Activated naive CD8-positive, alpha-beta T cell treated with anti-CD3 and anti-CD28 coated beads, Interleukin-2, amount 10 ng/mL, durations not matched to agents 7 days and 5 days (primary cell): Measurements from ENCODE around the gene NMNAT2. TPM values are rescaled to one million over a fixed set of nuclear protein-coding genes. Genes with fewer than 3 reads are reported as not detected.

Experiments
- ATAC-seq: fragments of 150-1000 bp; cut with Tn5 transposase; one replicate; pipeline ENCODE4 v1.10.0; 2021; ENCODE audit warnings: low read depth, moderate library complexity
- POLR2A ChIA-PET: fragments of 350-600 bp; sonication (Branson Sonifier 250); formaldehyde crosslinking; loops from one replicate; lab custom pipeline; 2021; ENCODE audit warnings: antibody characterized with exemption; lab: Charles Lee
- DNase-seq: peaks from one replicate; pipeline ENCODE4 v3.0.0; 2021
- H3K27ac Mint-ChIP-seq: one replicate; pipeline ENCODE4 v1.8.0; 2022; ENCODE audit warnings: mild to moderate bottlenecking, mixed read lengths
- H3K27me3 Mint-ChIP-seq: one replicate; pipeline ENCODE4 v1.8.0; 2022; ENCODE audit warnings: mild to moderate bottlenecking, moderate library complexity, mixed read lengths
- H3K36me3 Mint-ChIP-seq: one replicate; pipeline ENCODE4 v1.8.0; 2021; ENCODE audit warnings: mild to moderate bottlenecking, mixed read lengths
- H3K4me1 Mint-ChIP-seq: one replicate; pipeline ENCODE4 v1.8.0; 2021; ENCODE audit warnings: mixed read lengths
- H3K4me3 Mint-ChIP-seq: one replicate; pipeline ENCODE4 v1.8.0; 2022; ENCODE audit warnings: mild to moderate bottlenecking, moderate library complexity, mixed read lengths
- H3K9me3 Mint-ChIP-seq: one replicate; pipeline ENCODE4 v1.8.0; 2021; ENCODE audit warnings: mixed read lengths
- total RNA-seq, 2 experiments: library from RNA; stranded (reverse); gene quantifications; one replicate each; pipeline ENCODE4 v1.2.3, GENCODE V29; 2021

NMNAT2 gene
- total RNA-seq, 2 experiments from 2014 or later: not detected

- no peaks in the 10 kb centered on the region for H3K9me3 Mint-ChIP-seq
- H3K4me3 Mint-ChIP-seq: no peak overlapping the region
- H3K27me3 Mint-ChIP-seq: no peaks in the 10 kb centered on the region
- no peak for DNase-seq
- no peaks in the 10 kb centered on the region for H3K4me1 Mint-ChIP-seq
- H3K36me3 Mint-ChIP-seq: no peaks in the 10 kb centered on the region
- ATAC-seq: no peak
- no peak overlapping the region for H3K27ac Mint-ChIP-seq
- POLR2A ChIA-PET: no interaction called here
Measured at GRCh38 chr1:183308719-183309118, 109.5 kb downstream of the NMNAT2 start.

- H3K9me3 Mint-ChIP-seq: no peaks in the 10 kb centered on the region
- peaks cover 3% of the 10 kb centered on the region for H3K27me3 Mint-ChIP-seq
- H3K27ac Mint-ChIP-seq: no peak overlapping the region
- H3K36me3 Mint-ChIP-seq: no peaks in the 10 kb centered on the region
- POLR2A ChIA-PET: interaction anchor here (0.5 kb wide), 1 partner anchor 529 kb away, joined by 3 read pairs; no protein-coding TSS in a partner anchor
- ATAC-seq (no peak), DNase-seq (no peak)
- no peak overlapping the region for H3K4me3 Mint-ChIP-seq
- H3K4me1 Mint-ChIP-seq: no peaks in the 10 kb centered on the region
Measured at GRCh38 chr1:183306317-183307042, 111.7 kb downstream of the NMNAT2 start.

DNA sequence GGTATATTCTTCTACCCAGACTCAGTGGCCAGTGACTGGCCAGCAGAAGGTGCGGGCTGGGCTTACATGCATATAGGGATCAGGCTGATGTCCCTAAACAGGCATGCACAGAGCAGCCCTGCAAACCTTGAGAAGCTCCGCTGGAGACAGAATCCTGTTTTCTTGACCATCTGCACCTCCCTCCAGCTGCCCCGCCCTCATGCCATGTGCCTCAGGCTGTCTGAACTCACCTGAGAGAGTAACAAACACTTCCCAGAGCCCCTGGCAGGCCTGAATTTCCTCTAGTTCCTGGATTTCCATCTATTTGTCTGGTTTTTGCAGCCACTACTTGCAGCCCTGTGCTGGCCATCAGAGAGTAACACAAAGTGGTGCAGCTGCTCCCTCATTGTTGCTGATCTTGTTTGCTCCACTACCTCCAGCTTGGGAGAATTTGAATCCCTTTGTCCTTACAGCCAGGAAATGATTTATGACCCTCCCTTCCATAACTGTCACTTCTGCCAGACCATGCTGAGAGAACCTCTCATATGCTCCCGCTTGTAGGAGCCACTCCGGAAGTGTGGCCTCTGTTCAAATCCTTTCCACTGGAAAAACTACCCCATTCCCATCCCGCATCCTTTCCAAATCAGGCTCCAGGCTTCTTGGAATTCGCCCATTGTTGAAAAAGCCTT, 113.6 kb downstream of the NMNAT2 start:
- no peak overlapping the region for H3K27ac Mint-ChIP-seq
- no peak for DNase-seq
- POLR2A ChIA-PET: no interaction called here
- no peaks in the 10 kb centered on the region for H3K9me3 Mint-ChIP-seq
- ATAC-seq: no peak
- H3K36me3 Mint-ChIP-seq: no peaks in the 10 kb centered on the region
- H3K27me3 Mint-ChIP-seq: peaks cover 6% of the 10 kb centered on the region
- no peak overlapping the region for H3K4me3 Mint-ChIP-seq
- H3K4me1 Mint-ChIP-seq: no peaks in the 10 kb centered on the region

DNA sequence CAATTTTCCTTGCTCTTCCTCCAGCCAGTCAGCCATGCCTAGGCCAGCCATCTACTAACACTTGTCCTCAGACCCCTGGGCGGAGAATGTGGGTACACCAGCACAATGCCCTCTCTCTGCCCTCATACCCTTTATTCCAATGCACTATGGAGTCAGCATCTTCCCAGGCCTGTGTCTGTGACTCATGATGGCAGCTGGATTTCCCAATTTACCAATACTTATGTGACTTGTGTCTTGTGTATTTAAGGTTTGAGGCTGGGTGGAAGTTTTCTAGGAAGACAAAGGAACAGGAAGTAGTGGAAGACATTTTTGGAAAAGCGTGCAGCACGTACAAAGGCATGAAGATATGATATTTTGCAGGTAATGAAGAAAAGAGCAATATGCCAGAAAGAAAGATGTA, 114.3 kb downstream of the NMNAT2 start:
- POLR2A ChIA-PET: no interaction called here
- Mint-ChIP-seq H3K4me1 (no peaks in the 10 kb centered on the region), H3K9me3 (no peaks in the 10 kb centered on the region), H3K27ac (no peak overlapping the region), H3K36me3 (no peaks in the 10 kb centered on the region), H3K27me3 (peaks cover 6% of the 10 kb centered on the region), H3K4me3 (no peak overlapping the region)
- DNase-seq (no peak), ATAC-seq (no peak)

DNA sequence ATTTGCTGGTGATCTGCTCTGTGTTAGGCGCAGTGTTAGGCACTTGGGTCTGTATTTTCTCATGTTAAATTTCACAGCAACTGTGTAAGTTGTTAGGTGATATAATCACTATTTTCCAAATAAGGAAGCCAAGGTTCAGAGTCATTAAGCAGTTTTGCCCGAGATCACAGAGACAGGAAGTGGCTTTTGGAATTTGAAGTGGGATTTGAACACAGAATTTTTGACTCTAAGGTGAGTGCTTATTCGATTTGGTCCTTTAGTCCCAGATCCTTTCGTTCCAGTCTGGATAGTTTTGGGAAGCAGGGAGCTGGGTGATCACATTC, 114.9 kb downstream of the NMNAT2 start:
- H3K27ac Mint-ChIP-seq: no peak overlapping the region
- DNase-seq (no peak), ATAC-seq (no peak)
- H3K9me3 Mint-ChIP-seq: no peaks in the 10 kb centered on the region
- H3K36me3 Mint-ChIP-seq: no peaks in the 10 kb centered on the region
- no peaks in the 10 kb centered on the region for H3K4me1 Mint-ChIP-seq
- no peak overlapping the region for H3K4me3 Mint-ChIP-seq
- POLR2A ChIA-PET: no interaction called here
- H3K27me3 Mint-ChIP-seq: peaks cover 6% of the 10 kb centered on the region

- ATAC-seq: no peak
- DNase-seq: no peak
- H3K9me3 Mint-ChIP-seq: no peaks in the 10 kb centered on the region
- POLR2A ChIA-PET: no interaction called here
- no peaks in the 10 kb centered on the region for H3K4me1 Mint-ChIP-seq
- H3K36me3 Mint-ChIP-seq: no peaks in the 10 kb centered on the region
- peaks cover 6% of the 10 kb centered on the region for H3K27me3 Mint-ChIP-seq
- no peak overlapping the region for H3K27ac Mint-ChIP-seq
- no peak overlapping the region for H3K4me3 Mint-ChIP-seq
Measured at GRCh38 chr1:183302452-183303322, 115.5 kb downstream of the NMNAT2 start.

DNA sequence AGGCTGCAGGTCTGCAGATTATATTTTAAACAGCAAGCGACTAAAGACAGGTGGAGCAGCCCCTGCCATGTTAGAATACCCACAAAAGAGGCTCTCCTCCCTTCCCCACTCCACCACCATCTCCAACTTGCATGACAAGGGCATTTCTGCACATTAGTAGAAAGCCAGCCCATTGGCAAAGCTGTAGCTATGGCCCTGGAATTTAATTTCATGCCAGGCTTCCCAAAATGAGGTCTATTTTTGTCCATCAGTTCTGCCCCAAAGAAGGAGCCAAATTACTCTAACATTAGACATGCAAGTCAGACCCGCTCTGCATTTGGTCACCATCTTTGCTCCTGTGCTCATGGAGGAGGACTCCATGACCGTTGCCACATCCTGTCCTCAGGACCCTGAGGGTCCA, 116.9 kb downstream of the NMNAT2 start:
- no peak overlapping the region for H3K27ac Mint-ChIP-seq
- ATAC-seq: no peak
- POLR2A ChIA-PET: no interaction called here
- H3K9me3 Mint-ChIP-seq: no peaks in the 10 kb centered on the region
- no peak overlapping the region for H3K4me3 Mint-ChIP-seq
- no peak for DNase-seq
- H3K27me3 Mint-ChIP-seq: peaks cover 6% of the 10 kb centered on the region
- H3K36me3 Mint-ChIP-seq: no peaks in the 10 kb centered on the region
- no peaks in the 10 kb centered on the region for H3K4me1 Mint-ChIP-seq

GRCh38 chr1:183300828-183301227, 117.4 kb downstream of the NMNAT2 start:
- Mint-ChIP-seq H3K27me3 (peaks cover 6% of the 10 kb centered on the region), H3K27ac (no peak overlapping the region), H3K36me3 (no peaks in the 10 kb centered on the region), H3K4me3 (no peak overlapping the region), H3K9me3 (no peaks in the 10 kb centered on the region), H3K4me1 (no peaks in the 10 kb centered on the region)
- DNase-seq (no peak), ATAC-seq (no peak)
- POLR2A ChIA-PET: interaction anchor here (0.7 kb wide), 1 partner anchor 177 kb away, joined by 3 read pairs; no protein-coding TSS in a partner anchor

DNA sequence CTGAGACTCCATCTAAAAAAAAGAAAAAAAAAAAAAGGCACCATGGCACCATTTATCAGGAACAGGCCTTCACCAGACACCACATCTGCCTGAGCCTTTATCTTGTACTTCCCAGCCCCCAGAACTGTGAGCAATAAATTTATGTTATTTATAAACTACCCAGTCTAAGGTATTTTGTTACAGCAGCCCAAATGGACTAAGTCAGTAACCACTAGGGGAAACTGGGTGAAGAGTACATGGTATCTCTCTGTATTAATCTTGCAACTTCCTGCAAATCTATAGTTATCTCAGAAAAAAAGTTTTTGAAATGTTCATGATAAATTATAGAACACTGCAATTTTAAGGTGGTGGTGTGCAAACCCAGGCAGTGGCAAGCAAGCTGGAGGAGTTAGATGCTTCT, 117.8 kb downstream of the NMNAT2 start:
- H3K4me3 Mint-ChIP-seq: no peak overlapping the region
- DNase-seq (no peak), ATAC-seq (no peak)
- peaks cover 6% of the 10 kb centered on the region for H3K27me3 Mint-ChIP-seq
- H3K36me3 Mint-ChIP-seq: no peaks in the 10 kb centered on the region
- POLR2A ChIA-PET: interaction anchor here (0.7 kb wide), 1 partner anchor 178 kb away, joined by 3 read pairs; no protein-coding TSS in a partner anchor
- no peaks in the 10 kb centered on the region for H3K4me1 Mint-ChIP-seq
- no peak overlapping the region for H3K27ac Mint-ChIP-seq
- H3K9me3 Mint-ChIP-seq: no peaks in the 10 kb centered on the region

- Mint-ChIP-seq H3K27me3 (peaks cover 3% of the 10 kb centered on the region), H3K9me3 (no peaks in the 10 kb centered on the region), H3K4me1 (no peaks in the 10 kb centered on the region), H3K4me3 (no peak overlapping the region), H3K36me3 (no peaks in the 10 kb centered on the region), H3K27ac (no peak overlapping the region)
- DNase-seq: no peak
- ATAC-seq: no peak
- POLR2A ChIA-PET: no interaction called here
Measured at GRCh38 chr1:183296782-183297181, 121.4 kb downstream of the NMNAT2 start.

GRCh38 chr1:183295521-183295920, 122.7 kb downstream of the NMNAT2 start:
- Mint-ChIP-seq H3K27me3 (peaks cover under 1% of the 10 kb centered on the region), H3K9me3 (no peaks in the 10 kb centered on the region), H3K4me1 (no peaks in the 10 kb centered on the region), H3K4me3 (no peak overlapping the region), H3K36me3 (no peaks in the 10 kb centered on the region), H3K27ac (no peak overlapping the region)
- ATAC-seq: no peak
- DNase-seq: no peak
- POLR2A ChIA-PET: no interaction called here

- DNase-seq (no peak), ATAC-seq (no peak)
- H3K4me1 Mint-ChIP-seq: no peaks in the 10 kb centered on the region
- H3K27ac Mint-ChIP-seq: no peak overlapping the region
- no peaks in the 10 kb centered on the region for H3K27me3 Mint-ChIP-seq
- POLR2A ChIA-PET: no interaction called here
- no peaks in the 10 kb centered on the region for H3K9me3 Mint-ChIP-seq
- H3K36me3 Mint-ChIP-seq: no peaks in the 10 kb centered on the region
- H3K4me3 Mint-ChIP-seq: no peak overlapping the region
Measured at GRCh38 chr1:183293876-183294275, 124.3 kb downstream of the NMNAT2 start.

DNA sequence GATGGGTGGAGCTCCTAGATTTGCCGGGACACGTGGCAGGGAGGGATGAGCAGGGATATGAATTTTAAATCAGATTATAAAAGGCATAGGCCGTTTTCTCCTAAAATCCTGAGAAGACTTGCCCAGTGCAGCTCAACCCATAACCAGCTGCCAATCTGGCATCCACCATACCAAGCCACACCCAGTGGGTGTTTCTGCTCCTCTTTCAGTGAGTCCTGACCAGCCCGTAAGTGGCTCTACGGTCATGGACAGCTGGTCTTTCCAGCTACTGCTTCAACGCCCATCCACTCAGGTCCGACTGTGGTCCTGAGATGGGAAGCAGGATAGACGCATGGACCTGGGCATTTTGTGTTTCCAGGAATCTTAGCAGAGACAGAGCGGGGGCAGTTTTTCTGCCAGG, 124.9 kb downstream of the NMNAT2 start:
- no peak overlapping the region for H3K4me3 Mint-ChIP-seq
- H3K9me3 Mint-ChIP-seq: no peaks in the 10 kb centered on the region
- DNase-seq: no peak
- no peak overlapping the region for H3K27ac Mint-ChIP-seq
- POLR2A ChIA-PET: no interaction called here
- no peak for ATAC-seq
- no peaks in the 10 kb centered on the region for H3K36me3 Mint-ChIP-seq
- H3K27me3 Mint-ChIP-seq: no peaks in the 10 kb centered on the region
- H3K4me1 Mint-ChIP-seq: no peaks in the 10 kb centered on the region
